Hepatocyte (in vitro differentiated cells): Measurements from ENCODE around the gene FBN3.

Experiments
- EZH2 ChIP-seq: fragments of 200-600 bp; sonication (generic); IDR thresholded peaks from 2 replicates; pipeline ENCODE4 v1.6.1; 2016; ENCODE audit warnings: antibody characterized with exemption, mild to moderate bottlenecking, borderline replicate concordance
- EZH2phosphoT487 ChIP-seq: fragments of 200-600 bp; sonication (generic); IDR thresholded peaks from one replicate; pipeline ENCODE4 v1.6.1; 2018; ENCODE audit warnings: antibody characterized with exemption, mild to moderate bottlenecking, low read depth, moderate library complexity; ENCODE audit not compliant: unreplicated experiment, severe bottlenecking
- TF ChIP-seq, protein P1 (sequence below): fragments of 200-600 bp; sonication (generic); IDR thresholded peaks from 2 replicates; pipeline ENCODE4 v1.5.1; 2016; ENCODE audit warnings: antibody characterized with exemption, mild to moderate bottlenecking; ENCODE audit not compliant: poor library complexity

DNA sequence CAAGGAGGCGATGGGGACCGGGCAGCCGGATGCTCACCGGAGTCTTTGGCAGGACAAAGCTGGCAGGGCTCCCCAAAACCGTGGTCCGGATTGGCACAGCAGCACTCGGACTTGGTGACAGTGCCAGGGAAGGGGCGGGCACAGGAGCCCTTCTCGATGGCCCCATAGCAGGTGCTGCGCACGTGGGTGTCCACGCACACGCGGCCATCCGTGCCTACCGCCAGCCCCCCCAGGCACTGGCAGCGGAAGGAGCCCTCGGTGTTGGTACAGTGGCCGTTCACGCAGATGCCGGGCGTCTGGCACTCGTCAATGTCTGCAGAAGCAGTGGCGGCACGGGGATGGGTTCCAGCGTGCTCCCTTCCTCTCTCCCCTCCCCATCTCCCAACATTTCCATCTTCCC is 17.9 kb downstream of the FBN3 start:
- TF ChIP-seq, protein P1, sequence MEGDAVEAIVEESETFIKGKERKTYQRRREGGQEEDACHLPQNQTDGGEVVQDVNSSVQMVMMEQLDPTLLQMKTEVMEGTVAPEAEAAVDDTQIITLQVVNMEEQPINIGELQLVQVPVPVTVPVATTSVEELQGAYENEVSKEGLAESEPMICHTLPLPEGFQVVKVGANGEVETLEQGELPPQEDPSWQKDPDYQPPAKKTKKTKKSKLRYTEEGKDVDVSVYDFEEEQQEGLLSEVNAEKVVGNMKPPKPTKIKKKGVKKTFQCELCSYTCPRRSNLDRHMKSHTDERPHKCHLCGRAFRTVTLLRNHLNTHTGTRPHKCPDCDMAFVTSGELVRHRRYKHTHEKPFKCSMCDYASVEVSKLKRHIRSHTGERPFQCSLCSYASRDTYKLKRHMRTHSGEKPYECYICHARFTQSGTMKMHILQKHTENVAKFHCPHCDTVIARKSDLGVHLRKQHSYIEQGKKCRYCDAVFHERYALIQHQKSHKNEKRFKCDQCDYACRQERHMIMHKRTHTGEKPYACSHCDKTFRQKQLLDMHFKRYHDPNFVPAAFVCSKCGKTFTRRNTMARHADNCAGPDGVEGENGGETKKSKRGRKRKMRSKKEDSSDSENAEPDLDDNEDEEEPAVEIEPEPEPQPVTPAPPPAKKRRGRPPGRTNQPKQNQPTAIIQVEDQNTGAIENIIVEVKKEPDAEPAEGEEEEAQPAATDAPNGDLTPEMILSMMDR = no peak
- no peak for TF ChIP-seq EZH2phosphoT487
- no peak for TF ChIP-seq EZH2
